OCI-LY7 (cell line): ENCODE results near the gene MAP4K2.

Experiments used
- EZH2phosphoT487 ChIP-seq: fragments of 200-600 bp; sonication (generic); IDR thresholded peaks from 2 replicates; pipeline ENCODE4 v1.6.1; 2018; ENCODE audit warnings: low read depth, borderline replicate concordance, mild to moderate bottlenecking, mixed run types, antibody characterized with exemption, low read length, moderate library complexity, mixed read lengths
- TF ChIP-seq, protein P1 (sequence below): fragments of 200-600 bp; sonication (generic); conservative IDR thresholded peaks from 2 replicates; pipeline ENCODE4 v1.5.1; 2014; ENCODE audit warnings: mild to moderate bottlenecking, antibody characterized with exemption, low read length, moderate library complexity, mixed read lengths

DNA sequence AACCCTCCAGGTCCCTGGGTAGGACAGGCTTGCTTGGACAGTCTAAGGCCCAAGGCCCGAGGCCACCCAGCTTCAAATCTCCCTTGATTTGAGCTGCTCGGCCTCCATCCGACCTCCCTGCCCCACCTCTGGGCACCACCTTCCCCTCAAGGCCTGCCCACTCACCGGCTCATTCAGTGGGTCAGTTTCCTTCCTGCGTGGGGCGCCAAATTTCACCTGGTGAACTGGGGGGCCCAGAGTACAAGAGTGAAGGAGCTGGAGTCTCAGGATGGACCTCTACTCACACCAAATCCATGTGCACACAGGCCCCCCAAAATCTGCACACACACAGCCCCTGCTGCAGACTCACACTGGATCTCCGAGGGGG, 3.8 kb downstream of the MAP4K2 start:
- TF ChIP-seq, protein P1, sequence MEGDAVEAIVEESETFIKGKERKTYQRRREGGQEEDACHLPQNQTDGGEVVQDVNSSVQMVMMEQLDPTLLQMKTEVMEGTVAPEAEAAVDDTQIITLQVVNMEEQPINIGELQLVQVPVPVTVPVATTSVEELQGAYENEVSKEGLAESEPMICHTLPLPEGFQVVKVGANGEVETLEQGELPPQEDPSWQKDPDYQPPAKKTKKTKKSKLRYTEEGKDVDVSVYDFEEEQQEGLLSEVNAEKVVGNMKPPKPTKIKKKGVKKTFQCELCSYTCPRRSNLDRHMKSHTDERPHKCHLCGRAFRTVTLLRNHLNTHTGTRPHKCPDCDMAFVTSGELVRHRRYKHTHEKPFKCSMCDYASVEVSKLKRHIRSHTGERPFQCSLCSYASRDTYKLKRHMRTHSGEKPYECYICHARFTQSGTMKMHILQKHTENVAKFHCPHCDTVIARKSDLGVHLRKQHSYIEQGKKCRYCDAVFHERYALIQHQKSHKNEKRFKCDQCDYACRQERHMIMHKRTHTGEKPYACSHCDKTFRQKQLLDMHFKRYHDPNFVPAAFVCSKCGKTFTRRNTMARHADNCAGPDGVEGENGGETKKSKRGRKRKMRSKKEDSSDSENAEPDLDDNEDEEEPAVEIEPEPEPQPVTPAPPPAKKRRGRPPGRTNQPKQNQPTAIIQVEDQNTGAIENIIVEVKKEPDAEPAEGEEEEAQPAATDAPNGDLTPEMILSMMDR, result no peak
- TF ChIP-seq EZH2phosphoT487, result no peak
